ENCODE results near the gene MFSD8. TPM values are rescaled to one million over a fixed set of nuclear protein-coding genes. Genes with fewer than 3 reads are reported as not detected.
"Not testable (repeated sequence)": the region's sequence is repeated elsewhere in the genome, so short reads cannot be mapped to it uniquely, and the experiment has no call there.

Gene MFSD8
- total and polyA plus RNA-seq, 2 of the 8 experiments (the other 6 are each of a cell fraction or from before 2014, with no cell fraction given) = 9.2 to 15.8 TPM

- H3K56ac ChIP-seq (replicated peaks; ENCODE audit: insufficient read length, low read depth, low read length); FAIRE-seq; H3K4ac ChIP-seq (replicated peaks; ENCODE audit: insufficient read length, low read depth, low read length); H2BK120ac ChIP-seq (replicated peaks; ENCODE audit: low read depth, low read length); H3K4me1 ChIP-seq (replicated peaks in 1 of 4; ENCODE audit: control insufficient read depth in 3 of 4, insufficient read depth in 4 of 4, low read length in 3 of 4); H3K9me3 ChIP-seq (ENCODE audit: insufficient read depth in 2 of 2, low read depth in 1 of 2, low read length in 1 of 2); POLR2A ChIA-PET (ENCODE audit: partially characterized antibody); H4K5ac ChIP-seq (ENCODE audit: insufficient read length, low read depth, low read length); H3K14ac ChIP-seq (ENCODE audit: insufficient read length); DNase-seq (ENCODE audit: low read depth in 1 of 2, low spot score in 2 of 2); H3K79me1 ChIP-seq (ENCODE audit: low read depth, low read length); H3K79me2 ChIP-seq (ENCODE audit: control insufficient read depth in 1 of 2, insufficient read depth in 2 of 2, low read length in 2 of 2); H3K18ac ChIP-seq (ENCODE audit: extremely low read depth, low read length); H3K4me2 ChIP-seq (ENCODE audit: insufficient read depth in 1 of 2, low read depth in 2 of 2, low read length in 2 of 2); H2BK12ac ChIP-seq (ENCODE audit: low read depth, low read length); H4K8ac ChIP-seq (ENCODE audit: extremely low read depth, insufficient read depth, low read length); H3K4me3 ChIP-seq (ENCODE audit: extremely low read depth in 1 of 4, insufficient read depth in 2 of 4, low read depth in 3 of 4, low read length in 4 of 4); H2BK15ac ChIP-seq (ENCODE audit: low read length); H2AFZ ChIP-seq (ENCODE audit: low read length); H4K91ac ChIP-seq (replicated peaks; ENCODE audit: insufficient read length, low read length); H2AK5ac ChIP-seq (ENCODE audit: low read depth, low read length); H3K9ac ChIP-seq (replicated peaks in 1 of 4; ENCODE audit: extremely low read depth in 1 of 4, low read depth in 3 of 4, low read length in 3 of 4); H4K20me1 ChIP-seq (replicated peaks in 1 of 2; ENCODE audit: control insufficient read depth in 1 of 2, insufficient read depth in 2 of 2, low read length in 2 of 2); H2BK20ac ChIP-seq (ENCODE audit: low read length); H3K27me3 ChIP-seq (replicated peaks in 1 of 4; ENCODE audit: control insufficient read depth in 3 of 4, extremely low read depth in 1 of 4, insufficient read depth in 3 of 4, low read length in 3 of 4); H2BK5ac ChIP-seq (ENCODE audit: low read depth, low read length); H3K27ac ChIP-seq (ENCODE audit: low read depth, low read length); H3K23me2 ChIP-seq (ENCODE audit: low read depth, low read length); H3K23ac ChIP-seq (ENCODE audit: insufficient read length): not testable (repeated sequence)
- CTCF ChIA-PET (ENCODE audit: partially characterized antibody) = interaction anchor here (1.7 kb wide), 1 partner anchor 39 kb away, joined by 5 read pairs; the partner anchor contains the start of genes ABHD18 and MFSD8
- WGBS, 2 experiments (ENCODE audit: extremely low coverage in 1 of 2, insufficient coverage in 1 of 2, insufficient read length in 1 of 2, insufficient replicate concordance in 2 of 2, low coverage in 1 of 2, low lambda C conversion rate in 2 of 2, missing lambda C conversion rate in 1 of 2) = 100% methylated on average over 2 of the region's 2 CpGs; no CpG with 5 or more reads in 1 of the 2 experiments
- H3K36me3 ChIP-seq (ENCODE audit: control insufficient read depth in 2 of 4, insufficient read depth in 4 of 4, low read length in 3 of 4) = peaks cover 0 to 23% (median 5%) of the 10 kb centered on the region in 4 experiments; a peak in 5 of 8 replicates
These were observed 39.3 kb downstream of the MFSD8 start for GRCh38 chr4:127925720-127926119.

All from H1 (cell line).